Liver (tissue), 9 donors: ENCODE results near the gene ZBTB47. TPM values are rescaled to one million over a fixed set of nuclear protein-coding genes. Genes with fewer than 3 reads are reported as not detected.

Experiments
- DNase-seq: peaks from one replicate; pipeline ENCODE4 v3.0.0-alpha.2; 2017; ENCODE audit warnings: low spot score
- H3K27ac ChIP-seq, 2 donors: one replicate each; pipeline ENCODE4 v1.7.0; 2013; ENCODE audit warnings: inconsistent platforms in 2 of 2, low read length in 2 of 2, control low read depth in 1 of 2, low read depth in 1 of 2, mild to moderate bottlenecking in 1 of 2
- H3K27me3 ChIP-seq, 4 donors: one replicate each; pipeline versions ENCODE4 v1.6.1 to v1.7.0; 2013; ENCODE audit warnings: low read length in 3 of 4, inconsistent platforms in 1 of 4, mild to moderate bottlenecking in 1 of 4, moderate library complexity in 1 of 4; ENCODE audit not compliant: control insufficient read depth in 4 of 4, insufficient read depth in 4 of 4
- H3K36me3 ChIP-seq, 4 donors: one replicate each; pipeline versions ENCODE4 v1.6.1 to v1.7.0; 2013; ENCODE audit warnings: low read length in 3 of 4, mild to moderate bottlenecking in 3 of 4, low read depth in 1 of 4, moderate library complexity in 1 of 4; ENCODE audit not compliant: control insufficient read depth in 4 of 4, insufficient read depth in 3 of 4
- H3K4me1 ChIP-seq, 4 donors: one replicate each; pipeline versions ENCODE4 v1.6.1 to v1.7.0; 2013; ENCODE audit warnings: low read length in 3 of 4, mild to moderate bottlenecking in 3 of 4, moderate library complexity in 1 of 4; ENCODE audit not compliant: control insufficient read depth in 4 of 4, insufficient read depth in 4 of 4
- H3K4me3 ChIP-seq, 3 donors: one replicate each; pipeline versions ENCODE4 v1.6.1 to v1.7.0; 2013; ENCODE audit warnings: low read length in 3 of 3, control low read depth in 1 of 3, low read depth in 1 of 3, mild to moderate bottlenecking in 1 of 3
- H3K9ac ChIP-seq, 2 donors: one replicate each; pipeline ENCODE4 v1.7.0; 2013; ENCODE audit warnings: low read length in 2 of 2, mild to moderate bottlenecking in 2 of 2, moderate library complexity in 2 of 2, control low read depth in 1 of 2, low read depth in 1 of 2
- H3K9me3 ChIP-seq, 4 donors: one replicate each; pipeline versions ENCODE4 v1.6.1 to v1.7.0; 2013; ENCODE audit warnings: low read length in 3 of 4; ENCODE audit not compliant: control insufficient read depth in 4 of 4
- EGR1 ChIP-seq, 2 donors: IDR thresholded peaks; 2 replicates each; pipeline ENCODE4 v1.6.1; 2016 to 2018; ENCODE audit warnings: antibody characterized with exemption in 2 of 2, low read depth in 2 of 2
- FOXA1 ChIP-seq: IDR thresholded peaks from 2 replicates; pipeline ENCODE4 v1.6.1; 2016; ENCODE audit warnings: antibody characterized with exemption
- FOXA2 ChIP-seq: IDR thresholded peaks from 2 replicates; pipeline ENCODE4 v1.6.1; 2016; ENCODE audit warnings: antibody characterized with exemption
- GABPA ChIP-seq, 2 donors: IDR thresholded peaks in 1 of 2; conservative IDR thresholded peaks in 1 of 2; 2 replicates each; pipeline ENCODE4 v1.6.1; 2016; ENCODE audit warnings: antibody characterized with exemption in 2 of 2, mild to moderate bottlenecking in 1 of 2, moderate library complexity in 1 of 2
- HNF4A ChIP-seq, 2 donors: conservative IDR thresholded peaks; 2 replicates each; pipeline ENCODE4 v1.6.1; 2016; ENCODE audit warnings: antibody characterized with exemption in 2 of 2, mild to moderate bottlenecking in 2 of 2
- HNF4G ChIP-seq: IDR thresholded peaks from 2 replicates; pipeline ENCODE4 v1.6.1; 2016; ENCODE audit warnings: antibody characterized with exemption
- JUND ChIP-seq, 2 donors: IDR thresholded peaks; 2 replicates each; pipeline ENCODE4 v1.6.1; 2016; ENCODE audit warnings: antibody characterized with exemption in 2 of 2
- NR2F2 ChIP-seq: IDR thresholded peaks from 2 replicates; pipeline ENCODE4 v1.6.1; 2016; ENCODE audit warnings: antibody characterized with exemption
- RAD21 ChIP-seq, 2 donors: IDR thresholded peaks; 2 replicates each; pipeline ENCODE4 v1.6.1; 2016; ENCODE audit warnings: antibody characterized with exemption in 2 of 2, mild to moderate bottlenecking in 2 of 2
- RXRA ChIP-seq, 2 donors: IDR thresholded peaks; 2 replicates each; pipeline ENCODE4 v1.6.1; 2017 to 2018; ENCODE audit warnings: antibody characterized with exemption in 2 of 2, mild to moderate bottlenecking in 1 of 2
- SP1 ChIP-seq: IDR thresholded peaks from 2 replicates; pipeline ENCODE4 v1.6.1; 2018; ENCODE audit warnings: antibody characterized with exemption, mild to moderate bottlenecking
- TAF1 ChIP-seq: conservative IDR thresholded peaks from 2 replicates; pipeline ENCODE4 v1.6.1; 2016; ENCODE audit warnings: antibody characterized with exemption, mild to moderate bottlenecking
- YY1 ChIP-seq: IDR thresholded peaks from 2 replicates; pipeline ENCODE4 v1.6.1; 2016; ENCODE audit warnings: antibody characterized with exemption, mild to moderate bottlenecking
- WGBS: extraction: QIAGEN DNeasy Blood & Tissue Kit; methylation state at CpG from one replicate; pipeline ENCODE4 v1.1.7; 2013; 5-methylcytosine and 5-hydroxymethylcytosine counted together
- polyA plus RNA-seq, 2 donors: library from polyadenylated mRNA; stranded (reverse) in 1 of 2; unstranded in 1 of 2; fragments of 200-250 nt in 1 of 2; fragments of >200 nt in 1 of 2; fragmentation: Nextera tagmentation in 1 of 2; extraction: Ambion mirVana in 1 of 2; gene quantifications; one replicate each; pipeline versions ENCODE4 v1.2.1 to v1.2.3, GENCODE V29; 2013 to 2015
- total RNA-seq, 2 donors: library from RNA; depleted of rRNA; stranded (reverse); fragments of >200 nt; gene quantifications; one replicate each; pipeline ENCODE4 v1.2.3, GENCODE V29; 2014
- TF ChIP-seq, protein P1 (sequence below): fragments of 150-350 bp; IDR thresholded peaks from 2 replicates; pipeline ENCODE4 v1.5.1; 2017; ENCODE audit warnings: improper control_type of control experiment, low read depth, low read length; ENCODE audit not compliant: missing input control
- TF ChIP-seq, protein P2 (sequence below): IDR thresholded peaks from 2 replicates; pipeline ENCODE4 v1.6.1; 2016; ENCODE audit warnings: antibody characterized with exemption, mild to moderate bottlenecking
- TF ChIP-seq, protein P3 (sequence below): IDR thresholded peaks from 2 replicates; pipeline ENCODE4 v1.6.1; 2016; ENCODE audit warnings: antibody characterized with exemption
- TF ChIP-seq, protein P4 (sequence below): IDR thresholded peaks from 2 replicates; pipeline ENCODE4 v1.6.1; 2016; ENCODE audit warnings: antibody characterized with exemption
- TF ChIP-seq, protein P5 (sequence below): IDR thresholded peaks from 2 replicates; pipeline ENCODE4 v1.6.1; 2016; ENCODE audit warnings: antibody characterized with exemption
- donor health status: healthy.
- donor health status: healthy.
- donor health status: healthy.
- donor health status: healthy.
- donor health status: healthy.

Gene ZBTB47
- total and polyA plus RNA-seq, 4 donors: 0.42 to 7.4 (median 4.2) TPM

DNA sequence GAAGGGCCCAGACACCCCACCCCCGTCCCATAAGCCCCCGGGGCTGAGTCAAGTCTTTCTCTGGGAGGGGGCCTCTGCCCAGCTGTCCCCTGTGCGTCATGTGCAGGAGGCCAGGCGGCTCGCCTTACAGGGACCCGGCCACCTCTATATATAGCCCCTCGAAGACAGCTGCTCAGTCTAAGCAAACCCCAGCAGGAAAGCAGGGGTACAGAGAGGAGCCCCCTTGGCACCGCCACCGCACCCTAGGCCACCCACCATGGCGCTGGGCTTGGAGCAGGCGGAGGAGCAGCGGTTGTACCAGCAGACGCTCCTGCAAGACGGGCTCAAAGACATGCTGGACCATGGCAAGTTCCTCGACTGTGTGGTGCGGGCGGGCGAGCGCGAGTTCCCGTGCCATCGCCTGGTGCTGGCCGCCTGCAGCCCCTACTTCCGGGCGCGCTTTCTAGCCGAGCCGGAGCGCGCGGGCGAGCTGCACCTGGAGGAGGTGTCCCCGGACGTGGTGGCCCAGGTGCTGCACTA is 31.9 kb downstream of the ZBTB47 start, which contains the start of gene KLHL40 (continued):
- TF ChIP-seq, protein P1, sequence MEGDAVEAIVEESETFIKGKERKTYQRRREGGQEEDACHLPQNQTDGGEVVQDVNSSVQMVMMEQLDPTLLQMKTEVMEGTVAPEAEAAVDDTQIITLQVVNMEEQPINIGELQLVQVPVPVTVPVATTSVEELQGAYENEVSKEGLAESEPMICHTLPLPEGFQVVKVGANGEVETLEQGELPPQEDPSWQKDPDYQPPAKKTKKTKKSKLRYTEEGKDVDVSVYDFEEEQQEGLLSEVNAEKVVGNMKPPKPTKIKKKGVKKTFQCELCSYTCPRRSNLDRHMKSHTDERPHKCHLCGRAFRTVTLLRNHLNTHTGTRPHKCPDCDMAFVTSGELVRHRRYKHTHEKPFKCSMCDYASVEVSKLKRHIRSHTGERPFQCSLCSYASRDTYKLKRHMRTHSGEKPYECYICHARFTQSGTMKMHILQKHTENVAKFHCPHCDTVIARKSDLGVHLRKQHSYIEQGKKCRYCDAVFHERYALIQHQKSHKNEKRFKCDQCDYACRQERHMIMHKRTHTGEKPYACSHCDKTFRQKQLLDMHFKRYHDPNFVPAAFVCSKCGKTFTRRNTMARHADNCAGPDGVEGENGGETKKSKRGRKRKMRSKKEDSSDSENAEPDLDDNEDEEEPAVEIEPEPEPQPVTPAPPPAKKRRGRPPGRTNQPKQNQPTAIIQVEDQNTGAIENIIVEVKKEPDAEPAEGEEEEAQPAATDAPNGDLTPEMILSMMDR: no peak
- TF ChIP-seq HNF4A (conservative IDR thresholded peaks at IDR 0.05) (no peak), NR2F2 (no peak)

DNA sequence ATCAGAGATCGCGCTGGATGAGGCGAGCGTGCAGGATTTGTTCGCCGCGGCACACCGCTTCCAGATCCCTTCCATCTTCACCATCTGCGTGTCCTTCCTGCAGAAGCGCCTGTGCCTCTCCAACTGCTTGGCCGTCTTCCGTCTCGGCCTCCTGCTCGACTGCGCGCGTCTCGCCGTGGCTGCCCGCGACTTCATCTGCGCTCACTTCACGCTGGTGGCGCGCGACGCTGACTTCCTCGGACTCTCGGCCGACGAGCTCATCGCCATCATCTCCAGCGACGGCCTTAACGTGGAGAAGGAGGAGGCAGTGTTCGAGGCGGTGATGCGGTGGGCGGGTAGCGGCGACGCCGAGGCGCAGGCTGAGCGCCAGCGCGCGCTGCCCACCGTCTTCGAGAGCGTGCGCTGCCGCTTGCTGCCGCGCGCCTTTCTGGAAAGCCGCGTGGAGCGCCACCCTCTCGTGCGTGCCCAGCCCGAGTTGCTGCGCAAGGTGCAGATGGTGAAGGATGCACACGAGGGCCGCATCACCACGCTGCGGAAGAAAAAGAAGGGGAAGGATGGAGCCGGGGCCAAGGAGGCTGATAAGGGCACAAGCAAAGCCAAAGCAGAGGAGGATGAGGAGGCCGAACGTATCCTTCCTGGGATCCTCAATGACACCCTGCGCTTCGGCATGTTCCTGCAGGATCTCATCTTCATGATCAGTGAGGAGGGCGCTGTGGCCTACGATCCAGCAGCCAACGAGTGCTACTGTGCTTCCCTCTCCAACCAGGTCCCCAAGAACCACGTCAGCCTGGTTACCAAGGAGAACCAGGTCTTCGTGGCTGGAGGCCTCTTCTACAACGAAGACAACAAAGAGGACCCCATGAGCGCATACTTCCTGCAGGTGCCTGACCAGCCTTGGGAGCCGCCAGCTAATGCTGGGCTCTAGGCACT is 32.7 kb downstream of the ZBTB47 start:
- H3K9ac ChIP-seq: no peak overlapping the region
- no peak for TF ChIP-seq HNF4A (conservative IDR thresholded peaks at IDR 0.05)
- no peak for TF ChIP-seq NR2F2
- TF ChIP-seq FOXA1: no peak
- TF ChIP-seq YY1: no peak
- no peak for TF ChIP-seq GABPA (IDR thresholded peaks at IDR 0.05 in 1 of 2, conservative IDR thresholded peaks at IDR 0.05 in 1 of 2)
- no peak for TF ChIP-seq EGR1 (IDR thresholded peaks at IDR 0.05; ENCODE audit: low read depth in 2 of 2)
- TF ChIP-seq, protein P2, sequence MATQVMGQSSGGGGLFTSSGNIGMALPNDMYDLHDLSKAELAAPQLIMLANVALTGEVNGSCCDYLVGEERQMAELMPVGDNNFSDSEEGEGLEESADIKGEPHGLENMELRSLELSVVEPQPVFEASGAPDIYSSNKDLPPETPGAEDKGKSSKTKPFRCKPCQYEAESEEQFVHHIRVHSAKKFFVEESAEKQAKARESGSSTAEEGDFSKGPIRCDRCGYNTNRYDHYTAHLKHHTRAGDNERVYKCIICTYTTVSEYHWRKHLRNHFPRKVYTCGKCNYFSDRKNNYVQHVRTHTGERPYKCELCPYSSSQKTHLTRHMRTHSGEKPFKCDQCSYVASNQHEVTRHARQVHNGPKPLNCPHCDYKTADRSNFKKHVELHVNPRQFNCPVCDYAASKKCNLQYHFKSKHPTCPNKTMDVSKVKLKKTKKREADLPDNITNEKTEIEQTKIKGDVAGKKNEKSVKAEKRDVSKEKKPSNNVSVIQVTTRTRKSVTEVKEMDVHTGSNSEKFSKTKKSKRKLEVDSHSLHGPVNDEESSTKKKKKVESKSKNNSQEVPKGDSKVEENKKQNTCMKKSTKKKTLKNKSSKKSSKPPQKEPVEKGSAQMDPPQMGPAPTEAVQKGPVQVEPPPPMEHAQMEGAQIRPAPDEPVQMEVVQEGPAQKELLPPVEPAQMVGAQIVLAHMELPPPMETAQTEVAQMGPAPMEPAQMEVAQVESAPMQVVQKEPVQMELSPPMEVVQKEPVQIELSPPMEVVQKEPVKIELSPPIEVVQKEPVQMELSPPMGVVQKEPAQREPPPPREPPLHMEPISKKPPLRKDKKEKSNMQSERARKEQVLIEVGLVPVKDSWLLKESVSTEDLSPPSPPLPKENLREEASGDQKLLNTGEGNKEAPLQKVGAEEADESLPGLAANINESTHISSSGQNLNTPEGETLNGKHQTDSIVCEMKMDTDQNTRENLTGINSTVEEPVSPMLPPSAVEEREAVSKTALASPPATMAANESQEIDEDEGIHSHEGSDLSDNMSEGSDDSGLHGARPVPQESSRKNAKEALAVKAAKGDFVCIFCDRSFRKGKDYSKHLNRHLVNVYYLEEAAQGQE: no peak
- no peak for TF ChIP-seq JUND (IDR thresholded peaks at IDR 0.05)
- TF ChIP-seq HNF4G: no peak
- TF ChIP-seq, protein P3, sequence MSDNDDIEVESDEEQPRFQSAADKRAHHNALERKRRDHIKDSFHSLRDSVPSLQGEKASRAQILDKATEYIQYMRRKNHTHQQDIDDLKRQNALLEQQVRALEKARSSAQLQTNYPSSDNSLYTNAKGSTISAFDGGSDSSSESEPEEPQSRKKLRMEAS: no peak
- TF ChIP-seq TAF1: no peak
- TF ChIP-seq, protein P1: no peak
- no peak for TF ChIP-seq RAD21 (IDR thresholded peaks at IDR 0.05)
- TF ChIP-seq SP1: no peak
- TF ChIP-seq FOXA2: no peak
- TF ChIP-seq, protein P4, sequence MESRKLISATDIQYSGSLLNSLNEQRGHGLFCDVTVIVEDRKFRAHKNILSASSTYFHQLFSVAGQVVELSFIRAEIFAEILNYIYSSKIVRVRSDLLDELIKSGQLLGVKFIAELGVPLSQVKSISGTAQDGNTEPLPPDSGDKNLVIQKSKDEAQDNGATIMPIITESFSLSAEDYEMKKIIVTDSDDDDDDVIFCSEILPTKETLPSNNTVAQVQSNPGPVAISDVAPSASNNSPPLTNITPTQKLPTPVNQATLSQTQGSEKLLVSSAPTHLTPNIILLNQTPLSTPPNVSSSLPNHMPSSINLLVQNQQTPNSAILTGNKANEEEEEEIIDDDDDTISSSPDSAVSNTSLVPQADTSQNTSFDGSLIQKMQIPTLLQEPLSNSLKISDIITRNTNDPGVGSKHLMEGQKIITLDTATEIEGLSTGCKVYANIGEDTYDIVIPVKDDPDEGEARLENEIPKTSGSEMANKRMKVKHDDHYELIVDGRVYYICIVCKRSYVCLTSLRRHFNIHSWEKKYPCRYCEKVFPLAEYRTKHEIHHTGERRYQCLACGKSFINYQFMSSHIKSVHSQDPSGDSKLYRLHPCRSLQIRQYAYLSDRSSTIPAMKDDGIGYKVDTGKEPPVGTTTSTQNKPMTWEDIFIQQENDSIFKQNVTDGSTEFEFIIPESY: no peak
- TF ChIP-seq, protein P5, sequence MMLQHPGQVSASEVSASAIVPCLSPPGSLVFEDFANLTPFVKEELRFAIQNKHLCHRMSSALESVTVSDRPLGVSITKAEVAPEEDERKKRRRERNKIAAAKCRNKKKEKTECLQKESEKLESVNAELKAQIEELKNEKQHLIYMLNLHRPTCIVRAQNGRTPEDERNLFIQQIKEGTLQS: no peak
- TF ChIP-seq RXRA (IDR thresholded peaks at IDR 0.05): no peak
- no peaks in the 10 kb centered on the region for H3K27me3 ChIP-seq
- no peak overlapping the region for H3K4me3 ChIP-seq
- no peaks in the 10 kb centered on the region for H3K36me3 ChIP-seq
- peaks cover 0 to 2% (median under 1%) of the 10 kb centered on the region in 4 donors for H3K4me1 ChIP-seq
- no peak for DNase-seq
- H3K27ac ChIP-seq: no peak overlapping the region
- H3K9me3 ChIP-seq: no peaks in the 10 kb centered on the region
- 36% methylated on average over 80 of the region's 80 CpGs for WGBS
